Hindlimb muscle (tissue), 1 donor: ENCODE measurements around the gene TMEM121. TPM values are rescaled to one million over a fixed set of nuclear protein-coding genes. Genes with fewer than 3 reads are reported as not detected.

Experiments
- DNase-seq: peaks from one replicate; pipeline ENCODE4 v3.0.0-alpha.2; 2013
- polyA plus RNA-seq: library from polyadenylated mRNA; unstranded; fragments of 120-200 nt; gene quantifications from one replicate; pipeline ENCODE4 v1.2.1, GENCODE V29; 2013; ENCODE audit not compliant: insufficient read length

The TMEM121 gene
- polyA plus RNA-seq, 1 donor: 2.9 TPM

DNA sequence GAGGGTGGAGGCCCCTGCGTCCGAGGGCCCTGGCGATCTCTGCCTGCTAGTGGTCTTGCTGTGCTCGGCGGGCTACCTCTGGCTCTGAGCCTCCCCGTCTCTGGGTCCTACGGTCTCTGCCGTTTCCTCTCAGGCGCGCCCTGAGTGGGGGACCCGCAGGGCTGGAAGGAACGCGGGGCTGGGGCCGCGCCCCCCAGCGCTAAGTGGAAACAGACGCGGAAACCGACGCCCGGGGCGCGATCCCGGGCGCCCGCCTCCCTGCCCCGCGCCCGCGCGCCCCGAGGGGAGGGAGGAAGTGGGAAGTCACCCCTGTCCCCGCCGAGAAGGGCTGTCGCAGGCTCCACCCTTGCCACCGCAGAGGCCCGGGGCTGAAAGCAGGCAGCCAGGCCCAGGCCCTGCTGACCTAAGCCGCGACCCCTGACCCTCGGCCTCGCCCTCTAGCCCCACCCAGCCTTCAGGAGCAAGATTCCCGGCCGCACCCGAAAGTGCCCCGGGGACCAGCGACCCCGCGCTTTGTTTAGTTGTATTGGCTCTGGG lies 38.9 kb upstream of the TMEM121 start:
- no peak for DNase-seq

DNA sequence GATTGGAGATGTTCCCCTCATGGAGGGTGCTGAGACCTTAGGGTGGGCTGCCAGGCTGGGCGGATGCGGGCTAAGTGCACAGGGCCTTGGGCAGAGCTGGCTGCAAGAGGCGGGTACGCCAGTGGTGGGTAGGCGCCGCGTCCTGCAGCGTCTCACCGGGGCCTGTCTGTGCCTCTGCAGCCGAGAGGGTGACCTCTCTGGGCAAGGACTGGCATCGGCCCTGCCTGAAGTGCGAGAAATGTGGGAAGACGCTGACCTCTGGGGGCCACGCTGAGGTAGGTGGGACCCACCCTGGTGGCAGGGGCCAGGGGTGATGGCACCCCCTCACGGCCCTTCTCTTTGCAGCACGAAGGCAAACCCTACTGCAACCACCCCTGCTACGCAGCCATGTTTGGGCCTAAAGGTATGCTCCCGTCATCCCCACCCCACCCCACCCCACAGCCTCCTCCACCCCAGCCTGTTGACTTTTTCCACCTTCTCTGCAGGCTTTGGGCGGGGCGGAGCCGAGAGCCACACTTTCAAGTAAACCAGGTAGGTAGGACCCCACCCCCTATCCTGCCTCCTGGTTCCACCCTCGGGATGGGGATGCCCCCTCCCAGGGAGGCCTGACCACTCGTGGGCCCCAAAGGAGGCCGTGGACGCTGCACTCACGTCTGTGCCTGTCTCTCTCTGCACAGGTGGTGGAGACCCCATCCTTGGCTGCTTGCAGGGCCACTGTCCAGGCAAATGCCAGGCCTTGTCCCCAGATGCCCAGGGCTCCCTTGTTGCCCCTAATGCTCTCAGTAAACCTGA lies 38.2 kb upstream of the TMEM121 start:
- no peak for DNase-seq

DNA sequence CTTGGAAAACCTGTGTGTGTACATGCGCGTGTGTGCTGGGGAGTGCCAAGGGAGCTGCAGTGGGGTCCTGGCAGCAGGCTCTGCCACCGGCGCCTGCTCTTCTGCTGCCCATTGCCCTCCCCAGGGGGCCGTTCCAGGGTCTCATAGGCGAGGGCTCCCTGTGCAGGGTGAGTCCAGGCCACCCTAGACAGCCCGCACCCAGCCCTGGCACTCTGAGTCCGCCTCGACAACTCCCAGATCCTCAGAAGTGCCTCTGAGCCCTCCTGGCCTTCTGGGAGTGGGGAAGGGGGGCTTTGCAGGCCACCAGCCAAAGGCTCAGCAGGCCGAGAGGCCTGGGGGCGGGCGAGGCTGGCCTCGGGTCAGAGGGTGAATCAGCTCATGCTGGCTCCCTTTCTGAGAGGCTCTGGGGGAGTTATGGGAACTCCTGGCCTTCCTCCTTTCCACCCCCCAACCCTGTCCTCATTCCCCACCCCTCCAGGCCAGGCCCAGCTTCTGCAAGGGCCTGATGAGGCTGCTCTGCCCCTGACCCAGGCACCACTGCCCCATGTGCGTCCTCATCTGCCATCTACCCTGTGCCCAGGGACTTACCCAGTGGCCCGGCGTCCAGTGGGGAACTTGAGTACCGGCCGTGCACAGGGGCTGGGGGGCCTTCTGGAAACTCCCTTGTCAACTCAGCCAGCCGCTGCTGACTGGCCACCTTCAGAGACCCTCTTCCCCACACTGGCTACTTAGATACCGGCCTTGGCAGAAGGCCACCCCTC lies 37.4 kb upstream of the TMEM121 start:
- DNase-seq: no peak

DNA sequence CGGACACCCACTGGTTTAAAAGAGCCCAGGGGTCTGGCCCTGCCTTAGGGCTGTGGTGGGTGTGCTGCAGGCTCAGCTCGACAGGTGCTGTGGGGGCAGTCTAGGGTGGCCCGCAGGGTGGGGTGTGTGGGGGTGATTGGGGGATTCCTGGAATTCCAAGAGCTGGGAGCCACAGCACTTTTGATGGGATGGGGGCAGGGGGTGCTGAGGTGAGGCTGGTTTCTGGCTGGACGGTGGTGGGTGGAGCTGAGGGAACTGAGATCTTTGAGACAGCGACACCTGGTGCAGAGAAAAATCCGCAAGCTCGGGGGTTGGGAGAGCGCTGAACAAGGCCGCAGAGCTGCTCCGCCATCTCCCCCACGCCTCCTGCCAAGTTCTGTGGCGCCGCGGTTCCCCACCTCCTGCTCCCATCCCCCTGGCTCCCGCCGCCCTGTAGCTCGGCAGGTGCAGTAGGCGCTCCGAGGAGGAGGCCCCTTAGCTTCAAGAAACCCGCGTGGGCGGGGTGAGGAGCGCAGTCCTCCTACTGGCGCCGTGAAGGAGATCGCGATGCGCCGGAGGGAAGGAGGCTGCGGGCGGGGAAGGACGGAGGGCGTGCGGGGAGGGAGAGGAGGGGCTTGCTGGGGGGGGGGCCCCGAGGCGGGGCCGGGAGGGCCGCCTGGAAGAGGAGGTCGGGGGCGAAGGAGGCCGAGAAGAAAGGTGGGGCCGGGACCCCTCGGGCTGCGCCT lies 36.7 kb upstream of the TMEM121 start:
- peak; percentile 90 for DNase-seq

DNA sequence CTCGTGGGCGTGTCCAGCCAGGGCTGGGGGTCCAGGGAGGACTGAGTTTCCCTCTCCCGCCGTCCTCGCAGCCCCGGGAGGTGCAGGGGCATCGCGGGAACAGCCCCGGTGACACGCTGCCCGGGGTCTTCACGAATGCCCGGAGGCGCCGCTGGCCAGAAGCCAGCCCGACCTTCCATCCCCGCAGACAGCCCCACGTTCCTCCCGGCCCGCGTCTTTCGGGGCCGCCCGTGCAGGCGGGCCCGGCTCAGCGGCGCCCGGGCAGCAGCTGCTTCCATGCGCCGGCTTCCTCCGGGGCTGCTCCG lies 36.2 kb upstream of the TMEM121 start:
- peak; percentile 65 for DNase-seq

DNA sequence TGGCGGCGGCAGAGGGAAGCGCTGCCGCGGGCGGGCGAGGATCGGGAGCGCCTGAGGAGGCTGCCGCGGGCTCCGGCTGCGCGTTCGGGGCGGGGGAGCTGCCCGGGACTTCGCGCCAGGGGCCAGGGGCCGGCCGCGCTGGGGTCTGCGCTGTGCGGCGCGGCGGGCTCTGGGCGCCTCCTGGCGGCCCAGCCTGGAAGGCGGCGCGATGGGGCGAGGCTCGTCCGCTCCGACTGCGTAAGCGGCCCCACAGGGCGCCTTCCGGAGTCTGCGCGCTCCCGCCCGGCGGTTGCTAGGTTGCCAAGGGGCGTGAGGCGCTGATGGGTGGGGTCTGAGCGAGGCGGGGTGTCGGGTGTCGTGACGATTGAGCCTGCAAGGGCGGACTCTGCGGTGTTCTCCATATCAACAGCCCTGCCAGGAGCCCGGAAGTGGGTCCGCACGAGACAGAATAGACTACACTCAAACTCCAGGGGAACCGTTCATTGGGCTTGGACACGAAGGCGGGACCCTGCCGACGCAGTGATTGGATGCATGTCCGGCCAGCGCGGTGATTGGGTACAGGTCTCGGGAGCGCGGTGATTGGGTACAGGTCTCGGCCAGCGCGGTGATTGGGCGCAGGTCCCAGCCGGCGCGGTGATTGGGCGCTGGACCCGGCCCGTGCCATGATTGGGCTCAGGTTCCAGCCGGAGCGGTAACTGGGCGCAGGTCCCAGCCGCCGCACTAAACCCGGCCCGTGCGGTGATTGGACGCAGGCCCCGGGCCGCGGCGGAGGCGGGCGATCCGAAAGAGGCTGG lies 35.6 kb upstream of the TMEM121 start, which contains the start of gene TEDC1:
TSS of gene TEDC1 (plus strand) at position 675 of the 794 bp plus-strand sequence. CDS start 130 bp downstream, outside the sequence.
- DNase-seq: peak; percentile 100

DNA sequence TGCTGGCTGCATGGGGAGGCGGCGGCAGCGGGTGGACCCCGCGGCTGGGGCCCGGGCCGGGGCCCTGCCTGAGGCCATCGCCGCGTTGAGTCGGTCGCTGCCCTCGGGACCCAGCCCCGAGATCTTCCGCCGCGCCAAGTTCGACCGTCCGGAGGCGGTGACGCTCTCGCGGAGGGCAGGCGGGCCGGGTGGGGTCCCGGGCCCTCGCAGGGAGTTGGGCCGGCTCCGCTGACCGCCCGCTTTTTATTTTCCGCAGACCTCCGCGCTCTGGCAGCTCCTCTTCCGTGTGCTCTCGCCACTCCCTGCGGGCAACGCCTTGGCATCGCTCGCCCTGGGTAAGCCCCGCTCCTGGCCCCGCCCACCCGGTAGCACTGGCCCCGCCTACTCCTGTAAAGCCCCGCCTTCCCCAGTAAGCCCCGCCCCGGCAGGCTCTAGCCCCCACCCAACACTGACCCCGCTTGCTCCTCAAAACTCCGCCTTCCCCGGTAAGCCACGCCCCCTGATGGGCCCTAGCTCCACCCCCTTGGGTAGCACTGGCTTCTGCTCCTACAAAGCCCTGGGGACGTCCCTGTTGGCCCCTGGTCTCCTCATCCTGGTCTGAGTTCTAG lies 34.9 kb upstream of the TMEM121 start:
- DNase-seq: no peak

DNA sequence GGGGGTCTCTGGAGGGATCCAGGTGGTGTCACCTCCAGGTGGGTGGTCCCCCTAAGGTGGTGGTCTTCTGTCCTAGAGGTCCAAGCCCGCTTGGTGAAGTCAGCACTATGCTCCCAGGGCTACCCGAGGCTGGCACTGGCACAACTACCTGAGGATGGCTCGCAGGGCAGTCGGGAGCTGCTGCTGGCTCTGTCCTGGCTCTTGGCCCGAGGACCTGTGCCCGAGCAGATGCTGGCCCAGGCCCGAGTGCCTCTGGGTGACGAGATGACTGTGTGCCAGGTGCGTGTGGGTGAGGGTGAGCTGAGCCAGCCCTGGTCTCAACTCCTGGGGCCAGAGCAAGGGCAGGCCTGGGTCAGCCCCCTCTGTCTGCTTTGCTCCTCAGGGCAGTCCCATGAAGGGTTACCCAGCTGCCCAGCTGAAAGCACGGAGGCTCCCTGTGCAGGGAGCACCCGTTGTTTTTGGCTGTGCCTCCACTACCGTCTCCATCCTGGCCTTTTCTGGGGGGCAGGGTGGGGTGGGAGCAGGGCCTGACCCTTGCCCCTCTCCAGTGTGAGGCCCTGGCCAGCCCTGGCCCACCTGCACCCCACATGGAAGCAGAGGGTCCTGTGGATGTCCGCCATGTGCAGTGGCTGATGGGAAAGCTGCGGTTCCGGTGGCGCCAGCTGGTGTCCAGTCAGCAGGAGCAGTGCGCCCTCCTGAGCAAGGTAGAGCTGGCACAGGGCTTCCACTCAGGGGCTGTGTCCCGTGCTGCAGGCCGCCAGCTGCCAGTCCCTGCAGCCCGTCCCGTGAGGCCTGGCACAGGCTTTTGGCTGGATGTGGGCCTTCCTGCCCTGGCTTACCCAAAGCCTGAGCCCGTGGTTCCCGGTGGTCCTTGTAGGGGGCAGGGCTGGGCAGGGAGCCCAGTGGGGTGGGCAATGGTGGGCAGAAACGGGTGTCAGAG lies 34.1 kb upstream of the TMEM121 start:
- no peak for DNase-seq

DNA sequence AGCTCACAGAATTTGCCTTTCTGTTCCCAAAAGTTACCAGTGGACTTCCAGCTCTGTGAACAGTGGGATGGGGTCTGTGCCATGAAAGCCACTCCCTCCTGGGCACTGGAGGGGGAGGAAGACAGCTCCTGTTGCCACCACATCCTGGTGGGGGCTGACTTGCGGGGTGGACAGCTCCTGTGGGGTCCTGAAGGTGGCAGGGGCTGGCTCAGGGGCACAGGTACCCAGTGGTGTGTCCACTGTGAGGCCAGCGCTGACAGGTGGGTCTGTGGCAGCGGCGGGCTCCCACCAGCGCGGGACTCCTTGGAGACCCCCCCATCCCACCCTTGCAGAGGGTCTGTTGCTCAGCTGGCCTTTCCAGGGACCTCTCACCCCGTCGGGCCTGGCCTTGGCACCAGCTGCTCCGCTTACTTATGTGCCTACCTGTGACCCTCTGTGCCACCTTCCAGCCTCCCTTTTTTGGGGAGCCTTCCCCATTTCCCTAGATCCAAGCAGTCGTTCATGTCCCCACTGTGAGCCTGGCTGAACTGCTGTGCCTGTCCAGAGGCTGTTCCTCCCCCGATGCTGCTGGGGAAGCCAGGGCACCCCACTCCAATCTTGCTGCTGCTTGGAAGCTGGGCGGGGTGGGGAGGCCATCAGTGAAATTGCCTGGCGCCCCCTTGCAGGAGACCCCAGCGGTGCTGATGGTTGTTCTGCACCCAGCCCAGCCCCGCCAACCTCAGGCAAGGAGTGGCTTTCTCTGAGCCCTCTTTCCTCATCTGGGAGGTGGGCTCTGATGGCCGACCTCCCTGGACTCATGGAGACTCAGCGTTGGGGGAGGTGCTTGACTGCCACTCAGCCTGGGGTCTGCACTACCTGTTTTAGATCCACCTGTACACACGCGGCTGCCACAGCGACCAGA lies 33.2 kb upstream of the TMEM121 start:
- no peak for DNase-seq

DNA sequence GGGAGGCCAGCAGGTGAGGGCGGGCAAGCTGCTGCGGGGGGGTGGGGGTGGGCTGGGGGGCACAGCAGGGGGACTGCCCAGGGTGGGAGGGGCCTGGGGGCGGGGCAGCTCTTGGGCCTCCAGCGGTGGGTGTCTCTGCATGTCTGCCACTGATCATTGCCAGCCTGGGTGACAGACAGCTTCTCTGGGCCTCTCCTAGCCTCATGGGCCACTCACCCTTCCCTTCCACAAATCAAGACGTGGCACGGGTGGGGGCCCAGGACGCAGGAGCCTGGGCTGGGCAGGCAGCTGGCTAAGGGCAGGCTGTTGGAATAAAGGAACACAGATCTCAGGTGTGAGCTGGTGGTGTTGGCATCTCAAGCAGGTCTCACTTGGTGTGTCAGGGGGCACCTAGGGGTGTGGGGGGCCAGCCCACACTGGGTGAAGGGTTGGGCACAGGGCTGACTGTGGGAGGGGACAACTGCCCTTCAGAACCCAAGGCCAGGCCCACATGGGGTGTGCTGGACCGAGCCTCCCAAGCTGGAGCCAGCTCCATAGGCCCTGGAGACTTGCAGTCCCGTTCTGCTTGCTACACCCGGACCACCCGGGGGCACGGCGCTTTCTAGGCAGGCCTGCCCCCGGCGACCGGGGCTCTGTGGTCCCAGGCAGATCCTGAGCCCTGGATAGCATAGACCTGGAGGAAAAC lies 32.3 kb upstream of the TMEM121 start:
- DNase-seq: no peak

DNA sequence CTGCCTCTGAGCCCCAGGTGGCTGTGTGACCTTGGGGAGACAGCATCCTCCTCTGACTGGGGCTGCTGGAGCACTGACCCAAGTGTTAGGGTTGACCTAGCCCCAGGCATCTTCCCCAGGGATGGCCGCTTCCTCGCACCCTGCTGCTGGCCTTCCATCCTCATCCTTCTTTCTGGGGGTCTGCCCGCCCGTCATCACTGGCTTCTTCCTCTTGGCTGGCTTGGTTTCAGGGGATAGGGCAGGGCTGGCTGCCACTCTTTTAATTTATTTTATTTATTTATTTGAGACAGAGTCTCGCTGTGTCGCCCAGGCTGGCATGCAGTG lies 31.8 kb upstream of the TMEM121 start:
- DNase-seq: no peak

DNA sequence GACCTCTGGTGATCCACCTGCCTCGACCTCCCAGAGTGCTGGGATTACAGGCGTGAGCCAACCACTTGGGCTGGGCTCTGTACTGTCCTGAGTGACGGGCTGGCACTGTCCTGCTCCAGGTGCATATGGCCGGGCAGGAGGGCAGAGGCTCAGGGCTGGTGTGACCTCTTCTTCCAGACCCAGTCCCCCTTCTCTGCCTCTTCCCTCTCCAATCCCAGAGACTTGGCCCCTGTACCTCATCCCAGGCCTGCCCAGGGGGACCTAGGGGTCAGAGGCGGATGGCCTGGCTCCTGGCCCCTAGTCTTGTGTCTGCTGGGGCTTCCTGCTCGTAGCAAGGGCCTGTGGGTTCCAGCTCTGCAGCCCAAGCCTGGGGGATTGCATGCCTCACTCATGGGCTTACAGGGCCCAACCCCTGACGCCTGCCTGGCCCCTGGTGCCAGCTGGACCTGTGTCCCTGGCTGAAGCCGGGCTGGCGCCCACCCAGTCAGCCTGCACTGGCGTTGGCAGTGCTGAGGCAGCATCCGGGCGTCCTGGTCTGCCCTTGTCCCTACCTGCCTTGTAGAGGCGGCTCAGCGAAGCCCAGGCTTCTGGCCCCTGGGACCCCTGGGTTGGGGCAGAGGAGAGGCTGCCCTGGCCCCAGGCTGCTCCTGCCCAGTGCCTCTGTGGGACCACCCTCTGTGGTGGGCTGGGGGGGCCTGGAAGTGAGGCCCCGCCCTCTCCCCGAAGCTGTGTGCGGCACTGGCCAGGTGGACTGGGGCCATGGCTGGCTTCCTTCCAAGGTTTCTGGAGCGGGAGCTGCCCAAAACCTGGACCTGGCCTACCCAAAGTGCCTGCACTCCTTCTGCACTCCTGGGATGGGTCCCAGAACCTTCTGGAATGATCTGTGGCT lies 31.0 kb upstream of the TMEM121 start:
- DNase-seq: no peak

DNA sequence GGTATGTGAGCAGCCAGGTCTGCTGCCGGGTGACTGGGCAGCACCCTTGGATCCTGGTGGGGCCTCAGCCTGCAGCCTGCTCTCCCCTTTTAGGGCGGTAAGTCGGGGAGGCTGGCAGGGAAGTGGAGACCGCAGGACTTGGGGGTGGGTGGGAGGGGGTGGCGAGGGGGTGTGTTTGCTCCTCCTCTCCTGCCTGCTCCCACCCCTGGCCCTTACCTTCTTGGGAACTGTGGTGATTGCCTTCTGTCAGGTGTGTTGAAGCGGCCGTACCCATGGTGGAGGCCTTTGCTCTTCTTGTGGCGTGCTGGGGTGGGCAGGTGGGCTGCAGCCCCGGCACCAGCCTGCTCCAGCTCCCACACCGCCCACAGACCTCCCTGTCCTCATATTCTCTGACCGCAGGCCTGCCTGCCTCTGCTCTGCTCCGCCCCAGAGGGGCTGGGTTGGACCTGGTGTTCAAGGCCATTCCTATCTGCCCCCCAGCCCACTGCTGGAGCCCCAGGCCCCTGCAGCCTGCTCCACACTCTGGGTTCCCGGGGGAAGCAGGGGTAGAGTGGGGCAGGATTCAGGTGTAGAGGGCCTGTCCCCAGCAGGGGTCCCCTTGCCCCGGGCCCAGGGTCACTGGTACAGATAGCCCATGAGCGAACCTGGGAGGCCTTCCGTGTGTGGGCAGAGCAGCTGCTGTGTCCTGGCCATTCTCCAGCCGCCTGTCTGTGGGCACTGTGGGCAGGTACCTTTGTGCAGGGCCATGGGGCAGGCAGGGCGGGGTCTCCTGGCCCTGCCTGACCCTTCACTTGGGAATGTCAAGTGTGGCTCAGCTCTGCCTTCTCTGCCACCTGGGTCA lies 30.2 kb upstream of the TMEM121 start:
- no peak for DNase-seq

DNA sequence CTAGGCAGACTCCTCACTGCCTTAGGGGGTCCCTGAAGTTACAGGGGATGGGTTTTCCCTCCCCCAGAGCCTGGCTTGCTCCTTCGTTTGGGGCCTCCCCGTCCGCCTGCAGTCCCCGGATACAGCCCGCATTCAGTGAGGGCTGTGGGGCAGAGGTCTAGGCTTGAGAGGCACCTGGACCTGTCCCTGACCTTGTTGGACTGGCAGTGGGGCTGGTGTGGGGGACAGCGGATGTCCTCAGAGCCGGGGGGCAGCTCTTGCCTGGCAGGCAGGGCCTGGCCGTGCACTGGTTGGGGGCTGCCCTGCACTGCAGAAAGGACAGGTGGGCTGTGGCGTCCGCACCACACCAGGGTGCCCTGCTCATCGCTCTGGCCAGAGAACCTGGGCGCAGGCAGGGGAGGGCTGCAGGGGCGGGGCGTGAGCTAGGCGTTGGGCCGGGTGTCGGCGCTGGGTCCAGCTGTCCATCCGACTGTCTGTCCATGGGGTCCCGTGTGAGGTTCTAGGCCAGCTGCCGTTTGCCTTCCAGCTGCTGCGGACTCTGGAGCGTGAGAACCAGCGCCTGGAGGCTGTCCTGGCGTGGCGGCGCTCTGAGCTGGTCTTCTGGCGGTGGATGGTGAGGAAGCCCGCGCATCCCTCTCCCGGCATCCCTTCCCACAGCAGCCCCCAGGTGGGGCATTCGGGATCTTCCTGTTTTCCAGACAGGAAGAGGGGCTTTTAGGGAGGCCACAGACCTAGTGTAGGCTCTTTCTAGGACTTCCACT lies 29.4 kb upstream of the TMEM121 start:
- DNase-seq: no peak

DNA sequence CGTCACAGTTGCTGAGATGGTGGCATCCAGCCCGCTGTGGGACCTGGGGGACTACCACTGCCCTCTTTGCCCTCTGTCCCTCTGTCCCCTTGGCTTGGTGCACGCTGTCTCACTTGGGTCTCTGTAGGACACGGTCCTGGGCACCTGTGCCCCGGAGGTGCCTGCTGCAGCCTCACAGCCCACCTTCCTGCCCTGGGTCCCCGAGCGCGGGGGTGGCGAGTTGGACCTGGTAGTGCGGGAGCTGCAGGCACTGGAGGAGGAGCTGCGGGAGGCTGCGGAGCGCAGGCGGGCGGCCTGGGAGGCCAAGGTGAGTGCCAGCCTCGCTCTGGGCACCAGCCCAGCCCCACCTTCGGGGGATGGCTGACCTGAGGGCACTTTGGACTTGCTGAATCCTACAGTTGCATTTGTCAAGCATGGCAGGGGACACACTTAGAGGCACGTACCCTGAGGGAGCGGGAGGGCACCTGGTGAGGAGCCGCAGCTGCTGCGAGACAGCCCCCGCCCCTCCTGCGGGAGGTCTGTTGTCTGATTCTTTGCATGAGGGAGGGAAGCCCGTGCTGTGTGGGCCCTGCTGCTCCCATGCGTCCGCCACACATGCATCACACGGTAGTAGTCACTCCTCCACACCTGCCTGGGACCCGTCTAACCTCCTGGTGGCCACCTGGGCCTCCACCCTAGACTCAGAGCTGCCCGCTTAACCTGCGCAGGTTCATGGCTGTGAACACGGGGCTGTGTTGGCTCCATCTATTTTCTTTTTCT lies 28.5 kb upstream of the TMEM121 start:
- no peak for DNase-seq
